ENCODE results near the gene VSTM4. TPM values are rescaled to one million over a fixed set of nuclear protein-coding genes. Genes with fewer than 3 reads are reported as not detected.

VSTM4 gene
- total RNA-seq, 2 donors from 2014 or later = 6.9 to 36.0 TPM

DNA sequence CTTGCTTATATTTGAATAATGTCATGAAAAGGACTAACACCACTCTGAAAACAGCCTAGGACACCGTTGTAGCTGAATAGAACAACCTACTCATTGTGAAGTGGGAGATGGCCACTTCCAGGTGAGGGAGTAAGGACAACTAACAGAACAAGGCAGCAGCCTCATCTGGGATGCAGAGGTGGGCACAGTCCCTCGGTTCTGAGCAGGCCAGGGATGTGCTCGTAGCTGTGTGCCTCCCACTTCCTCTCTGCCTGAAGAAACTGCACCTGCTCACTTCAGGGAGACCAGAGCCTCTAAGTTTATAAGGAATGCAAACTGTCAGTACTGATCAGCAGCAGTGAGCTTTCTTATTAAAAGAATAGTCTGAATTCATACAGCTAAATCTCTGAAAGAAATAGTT is 2.5 kb downstream of the VSTM4 start:
- Histone ChIP-seq H3K4me1 (replicated peaks) (no peaks in the 10 kb centered on the region), H3K27me3 (replicated peaks; ENCODE audit: insufficient read depth) (no peaks in the 10 kb centered on the region), H3K36me3 (no peaks in the 10 kb centered on the region), H3K27ac (no peak overlapping the region), H3K9me3 (no peaks in the 10 kb centered on the region), H3K4me3 (no peak overlapping the region)
- WGBS = 48% methylated on average over 3 of the region's 3 CpGs
- TF ChIP-seq, protein P1, sequence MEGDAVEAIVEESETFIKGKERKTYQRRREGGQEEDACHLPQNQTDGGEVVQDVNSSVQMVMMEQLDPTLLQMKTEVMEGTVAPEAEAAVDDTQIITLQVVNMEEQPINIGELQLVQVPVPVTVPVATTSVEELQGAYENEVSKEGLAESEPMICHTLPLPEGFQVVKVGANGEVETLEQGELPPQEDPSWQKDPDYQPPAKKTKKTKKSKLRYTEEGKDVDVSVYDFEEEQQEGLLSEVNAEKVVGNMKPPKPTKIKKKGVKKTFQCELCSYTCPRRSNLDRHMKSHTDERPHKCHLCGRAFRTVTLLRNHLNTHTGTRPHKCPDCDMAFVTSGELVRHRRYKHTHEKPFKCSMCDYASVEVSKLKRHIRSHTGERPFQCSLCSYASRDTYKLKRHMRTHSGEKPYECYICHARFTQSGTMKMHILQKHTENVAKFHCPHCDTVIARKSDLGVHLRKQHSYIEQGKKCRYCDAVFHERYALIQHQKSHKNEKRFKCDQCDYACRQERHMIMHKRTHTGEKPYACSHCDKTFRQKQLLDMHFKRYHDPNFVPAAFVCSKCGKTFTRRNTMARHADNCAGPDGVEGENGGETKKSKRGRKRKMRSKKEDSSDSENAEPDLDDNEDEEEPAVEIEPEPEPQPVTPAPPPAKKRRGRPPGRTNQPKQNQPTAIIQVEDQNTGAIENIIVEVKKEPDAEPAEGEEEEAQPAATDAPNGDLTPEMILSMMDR (IDR thresholded peaks at IDR 0.05) = no peak
- no peak for TF ChIP-seq POLR2A (IDR thresholded peaks at IDR 0.05)
- no peak for TF ChIP-seq POLR2AphosphoS5 (IDR thresholded peaks at IDR 0.05)
- DNase-seq (ENCODE audit: low spot score) = no peak
- intact Hi-C loops (cut with DNase I) = loop anchor here (5.0 kb wide), 2 partner anchors 131 to 456 kb away; no protein-coding TSS in a partner anchor

DNA sequence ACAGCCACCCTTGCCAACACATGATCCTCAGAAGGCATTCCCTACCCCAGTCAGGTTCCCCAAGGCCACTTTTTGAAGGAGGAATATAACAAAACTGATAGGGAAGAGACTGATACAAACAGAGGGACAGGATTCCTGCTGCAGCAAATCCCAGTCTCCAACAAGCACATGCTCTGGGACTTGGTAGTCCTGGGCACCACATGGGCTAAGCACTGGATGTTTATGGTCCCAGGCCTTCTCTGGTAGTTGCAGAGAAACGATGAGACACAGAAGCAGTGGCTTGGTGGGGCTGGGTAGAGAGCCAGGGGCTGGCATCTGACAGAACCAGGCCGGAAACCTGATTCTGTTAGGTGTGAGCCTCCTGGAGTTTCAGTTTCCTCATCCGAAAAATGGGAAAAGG is 3.2 kb downstream of the VSTM4 start:
- no peak for DNase-seq (ENCODE audit: low spot score)
- Histone ChIP-seq H3K4me3 (no peak overlapping the region), H3K27ac (no peak overlapping the region), H3K36me3 (no peaks in the 10 kb centered on the region), H3K27me3 (replicated peaks; ENCODE audit: insufficient read depth) (no peaks in the 10 kb centered on the region), H3K9me3 (no peaks in the 10 kb centered on the region), H3K4me1 (replicated peaks) (peaks cover 4% of the 10 kb centered on the region)
- intact Hi-C loops (cut with DNase I) = loop anchor here (5.0 kb wide), 2 partner anchors 130 to 455 kb away; no protein-coding TSS in a partner anchor
- TF ChIP-seq POLR2AphosphoS5 (IDR thresholded peaks at IDR 0.05) (no peak), POLR2A (IDR thresholded peaks at IDR 0.05) (no peak)
- TF ChIP-seq, protein P1 (IDR thresholded peaks at IDR 0.05) = no peak
- WGBS = 75% methylated on average over 3 of the region's 3 CpGs

GRCh38 chr10:49111320-49111698 is 4.0 kb downstream of the VSTM4 start:
- peaks cover 8% of the 10 kb centered on the region for H3K4me1 ChIP-seq (replicated peaks)
- no peaks in the 10 kb centered on the region for H3K9me3 ChIP-seq
- intact Hi-C loops (cut with DNase I) = loop anchor here (5.0 kb wide), 2 partner anchors 129 to 454 kb away; no protein-coding TSS in a partner anchor
- WGBS = 72% methylated on average over 8 of the region's 8 CpGs
- no peaks in the 10 kb centered on the region for H3K27me3 ChIP-seq (replicated peaks; ENCODE audit: insufficient read depth)
- H3K4me3 ChIP-seq = no peak overlapping the region
- TF ChIP-seq POLR2A (IDR thresholded peaks at IDR 0.05) (no peak), POLR2AphosphoS5 (IDR thresholded peaks at IDR 0.05) (no peak)
- TF ChIP-seq, protein P1 (IDR thresholded peaks at IDR 0.05) = no peak
- DNase-seq (ENCODE audit: low spot score) = no peak
- H3K27ac ChIP-seq = no peak overlapping the region
- H3K36me3 ChIP-seq = no peaks in the 10 kb centered on the region

GRCh38 chr10:49110684-49111319 is 4.5 kb downstream of the VSTM4 start:
- no peaks in the 10 kb centered on the region for H3K27me3 ChIP-seq (replicated peaks; ENCODE audit: insufficient read depth)
- intact Hi-C loops (cut with DNase I) = loop anchor here (5.0 kb wide), 2 partner anchors 129 to 454 kb away; no protein-coding TSS in a partner anchor
- 98% methylated on average over 4 of the region's 4 CpGs for WGBS
- H3K4me3 ChIP-seq = no peak overlapping the region
- H3K36me3 ChIP-seq = no peaks in the 10 kb centered on the region
- no peak for DNase-seq (ENCODE audit: low spot score)
- TF ChIP-seq POLR2A (IDR thresholded peaks at IDR 0.05) (no peak), POLR2AphosphoS5 (IDR thresholded peaks at IDR 0.05) (no peak)
- TF ChIP-seq, protein P1 (IDR thresholded peaks at IDR 0.05) = no peak
- peaks cover 8% of the 10 kb centered on the region for H3K4me1 ChIP-seq (replicated peaks)
- no peaks in the 10 kb centered on the region for H3K9me3 ChIP-seq
- no peak overlapping the region for H3K27ac ChIP-seq
